Ishikawa (cell line): ENCODE measurements around the gene SMPD3.

Experiments
- EP300 ChIP-seq: IDR thresholded peaks from 2 replicates; pipeline ENCODE4 v1.6.1; 2012; ENCODE audit warnings: borderline replicate concordance
- FOXM1 ChIP-seq: IDR thresholded peaks from 2 replicates; pipeline ENCODE4 v1.6.1; 2012; ENCODE audit warnings: low read depth, borderline replicate concordance
- TEAD4 ChIP-seq: IDR thresholded peaks from 2 replicates; pipeline ENCODE4 v1.6.1; 2012
- YY1 ChIP-seq: IDR thresholded peaks from 2 replicates; pipeline ENCODE4 v1.6.1; 2012; ENCODE audit warnings: low read depth

DNA sequence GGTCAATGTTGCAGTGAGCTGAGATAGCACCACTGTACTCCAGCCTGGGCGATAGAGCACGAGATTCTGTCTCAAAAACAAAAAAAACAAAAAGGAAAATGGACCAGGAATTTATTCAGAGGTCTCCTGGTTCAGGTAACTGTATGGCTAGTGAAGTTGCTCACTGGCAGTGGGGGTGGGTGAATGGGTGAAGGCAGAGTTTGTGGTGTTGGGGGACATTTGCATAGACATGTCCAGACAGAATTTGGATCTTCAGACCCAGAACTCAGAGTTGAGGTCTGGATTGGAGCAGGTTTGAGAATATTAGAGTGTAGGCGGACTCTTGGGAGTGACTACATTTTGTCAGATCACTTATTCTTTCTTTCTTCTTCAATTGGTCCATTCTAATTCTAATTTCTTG lies 55.0 kb downstream of the SMPD3 start:
- TF ChIP-seq FOXM1 (no peak), EP300 (no peak), YY1 (no peak), TEAD4 (no peak)
